22Rv1 (cell line): ENCODE data around the gene KLHDC4.

Experiments
- H3K27ac ChIP-seq: fragments of 450-650 bp; 2 replicates; pipeline ENCODE4 v1.5.1; 2017
- CTCF ChIP-seq: fragments of 450-650 bp; IDR thresholded peaks from 2 replicates; pipeline ENCODE4 v1.5.1; 2017; ENCODE audit warnings: mild to moderate bottlenecking
- ZFX ChIP-seq: fragments of 450-650 bp; IDR thresholded peaks from 2 replicates; pipeline ENCODE4 v1.6.1; 2017; ENCODE audit warnings: antibody characterized with exemption, borderline replicate concordance

Gene KLHDC4

DNA sequence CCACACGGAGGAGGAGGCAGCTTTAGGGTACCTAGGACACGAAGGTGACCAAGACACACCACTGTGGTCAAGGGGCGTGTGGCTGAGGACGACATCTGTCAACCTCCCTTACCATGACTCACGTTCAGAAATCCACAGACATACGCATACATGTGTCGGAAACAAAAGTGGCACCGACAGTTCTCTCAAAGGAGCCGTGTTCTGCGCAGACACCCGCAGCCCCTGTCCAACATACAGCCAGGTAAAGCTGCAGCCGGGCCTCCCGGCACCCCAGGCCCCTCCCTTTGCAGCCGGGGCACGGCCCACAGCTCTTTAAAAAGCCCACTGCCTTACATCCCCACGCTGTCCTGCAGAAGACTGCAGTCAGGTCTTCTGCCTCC lies 40.5 kb upstream of the KLHDC4 start:
- no peak overlapping the region for H3K27ac ChIP-seq
- no peak for TF ChIP-seq CTCF
- TF ChIP-seq ZFX = no peak

DNA sequence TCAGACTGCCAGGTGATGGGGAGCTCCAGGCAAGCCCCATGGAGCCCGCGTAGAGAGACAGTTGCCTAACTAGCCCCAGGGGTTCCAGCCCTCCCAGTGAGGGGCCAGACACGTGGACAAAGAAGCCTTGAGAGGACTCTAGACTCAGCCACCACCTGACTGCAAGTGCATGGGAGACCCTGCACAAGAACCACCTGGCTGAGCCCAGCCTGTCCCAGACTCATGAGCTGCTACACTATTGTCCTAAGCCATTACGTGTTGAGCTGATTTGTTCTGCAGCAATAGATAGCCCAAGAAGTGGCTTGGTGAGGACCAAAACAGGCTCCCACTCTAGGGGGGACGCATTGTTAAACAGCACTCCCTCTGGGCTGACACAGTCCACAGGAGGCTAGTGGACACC lies 37.6 kb upstream of the KLHDC4 start:
- TF ChIP-seq CTCF (no peak), ZFX (no peak)
- H3K27ac ChIP-seq = no peak overlapping the region

GRCh38 chr16:87802670-87803069 lies 36.9 kb upstream of the KLHDC4 start:
- H3K27ac ChIP-seq = no peak overlapping the region
- no peak for TF ChIP-seq ZFX

- no peak overlapping the region for H3K27ac ChIP-seq
- TF ChIP-seq CTCF = no peak
- no peak for TF ChIP-seq ZFX
Measured at GRCh38 chr16:87801679-87802259, 36.0 kb upstream of the KLHDC4 start.

DNA sequence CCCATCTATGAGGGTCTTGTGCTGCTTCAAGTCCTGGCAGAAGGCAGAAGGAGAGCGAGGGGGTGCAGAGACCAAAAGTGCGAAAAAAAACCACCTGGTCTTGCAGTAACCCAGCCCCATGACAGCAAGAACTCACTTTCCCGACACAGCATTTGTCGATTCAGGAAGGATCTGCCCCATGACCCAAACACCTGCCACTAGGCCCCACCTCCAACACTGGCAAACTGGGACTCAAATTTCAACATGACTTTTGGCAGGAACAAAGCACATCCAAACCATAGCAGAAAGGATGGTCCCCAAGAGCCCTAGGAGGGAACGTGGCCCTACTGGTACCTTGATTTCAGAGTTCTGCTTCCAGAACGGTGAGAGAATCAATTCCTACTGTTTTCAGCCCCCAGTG lies 34.7 kb upstream of the KLHDC4 start:
- no peak overlapping the region for H3K27ac ChIP-seq
- no peak for TF ChIP-seq CTCF
- no peak for TF ChIP-seq ZFX

- TF ChIP-seq CTCF (no peak), ZFX (no peak)
- no peak overlapping the region for H3K27ac ChIP-seq
Measured at GRCh38 chr16:87795336-87795735, 29.6 kb upstream of the KLHDC4 start.

DNA sequence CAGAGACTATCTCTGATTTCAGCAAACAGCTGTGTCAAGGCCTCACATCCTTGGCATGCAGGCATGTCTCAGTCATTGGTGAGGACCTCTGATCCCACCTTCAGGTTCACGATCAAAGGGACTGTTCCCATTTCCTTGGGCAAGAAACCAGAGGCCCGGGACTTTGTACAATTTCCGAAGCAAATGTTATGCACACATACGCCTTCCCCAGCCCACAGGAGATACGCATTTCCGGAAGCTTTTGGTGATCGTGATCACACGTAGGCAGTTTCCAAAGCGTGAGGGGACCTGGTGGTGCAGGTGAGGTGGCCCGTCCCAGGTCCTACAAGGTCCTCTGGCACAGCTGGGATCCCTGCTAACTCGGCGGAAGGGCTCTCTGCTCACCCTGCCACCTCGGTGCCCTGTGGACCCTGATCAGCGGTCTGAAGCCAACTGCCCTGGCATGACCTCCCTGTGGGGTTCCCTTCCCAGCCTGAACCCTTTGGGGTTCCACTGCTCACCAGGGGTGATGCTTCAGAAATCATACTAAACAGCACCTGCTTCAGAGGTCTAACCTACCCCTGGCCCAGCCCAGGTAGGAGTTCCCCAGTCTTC lies 28.8 kb upstream of the KLHDC4 start:
- TF ChIP-seq ZFX = no peak
- no peak for TF ChIP-seq CTCF
- no peak overlapping the region for H3K27ac ChIP-seq

GRCh38 chr16:87792205-87792565 lies 26.4 kb upstream of the KLHDC4 start:
- no peak for TF ChIP-seq ZFX
- no peak for TF ChIP-seq CTCF

More at GRCh38 chr16:87792205-87792565, 26.4 kb upstream of the KLHDC4 start:
- no peak overlapping the region for H3K27ac ChIP-seq
